ENCODE results near the gene DOCK7. TPM values are rescaled to one million over a fixed set of nuclear protein-coding genes. Genes with fewer than 3 reads are reported as not detected.

DOCK7 gene
- total RNA-seq, 2 donors from 2014 or later: 9.8 to 11.9 TPM

DNA sequence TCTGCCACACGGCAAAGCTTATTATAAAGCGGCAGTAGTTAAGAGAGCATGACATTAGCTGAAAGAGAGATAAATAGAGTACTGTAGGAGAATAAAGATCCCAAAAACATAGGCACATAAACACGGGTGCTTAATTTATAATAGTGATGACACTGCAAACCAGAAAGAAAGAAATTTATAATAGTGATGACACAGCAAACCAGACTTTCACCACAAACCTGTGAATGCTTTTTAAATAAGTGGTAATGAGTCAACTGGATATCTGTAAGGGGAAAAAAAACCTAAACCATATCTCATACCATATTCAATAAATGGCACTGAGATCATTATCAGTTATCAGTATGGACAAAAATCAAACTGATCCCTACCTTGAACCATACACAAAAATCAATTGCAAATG lies 225.8 kb downstream of the DOCK7 start:
- H3K27me3 ChIP-seq: no peaks in the 10 kb centered on the region
- peaks cover 3% of the 10 kb centered on the region for H3K36me3 ChIP-seq
- TF ChIP-seq, protein P1, sequence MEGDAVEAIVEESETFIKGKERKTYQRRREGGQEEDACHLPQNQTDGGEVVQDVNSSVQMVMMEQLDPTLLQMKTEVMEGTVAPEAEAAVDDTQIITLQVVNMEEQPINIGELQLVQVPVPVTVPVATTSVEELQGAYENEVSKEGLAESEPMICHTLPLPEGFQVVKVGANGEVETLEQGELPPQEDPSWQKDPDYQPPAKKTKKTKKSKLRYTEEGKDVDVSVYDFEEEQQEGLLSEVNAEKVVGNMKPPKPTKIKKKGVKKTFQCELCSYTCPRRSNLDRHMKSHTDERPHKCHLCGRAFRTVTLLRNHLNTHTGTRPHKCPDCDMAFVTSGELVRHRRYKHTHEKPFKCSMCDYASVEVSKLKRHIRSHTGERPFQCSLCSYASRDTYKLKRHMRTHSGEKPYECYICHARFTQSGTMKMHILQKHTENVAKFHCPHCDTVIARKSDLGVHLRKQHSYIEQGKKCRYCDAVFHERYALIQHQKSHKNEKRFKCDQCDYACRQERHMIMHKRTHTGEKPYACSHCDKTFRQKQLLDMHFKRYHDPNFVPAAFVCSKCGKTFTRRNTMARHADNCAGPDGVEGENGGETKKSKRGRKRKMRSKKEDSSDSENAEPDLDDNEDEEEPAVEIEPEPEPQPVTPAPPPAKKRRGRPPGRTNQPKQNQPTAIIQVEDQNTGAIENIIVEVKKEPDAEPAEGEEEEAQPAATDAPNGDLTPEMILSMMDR (IDR thresholded peaks at IDR 0.05): no peak
- H3K9me3 ChIP-seq: no peaks in the 10 kb centered on the region
- DNase-seq (ENCODE audit: low spot score): no peak
- H3K4me1 ChIP-seq: no peaks in the 10 kb centered on the region
- no peak overlapping the region for H3K4me3 ChIP-seq
- H3K27ac ChIP-seq: no peak overlapping the region

DNA sequence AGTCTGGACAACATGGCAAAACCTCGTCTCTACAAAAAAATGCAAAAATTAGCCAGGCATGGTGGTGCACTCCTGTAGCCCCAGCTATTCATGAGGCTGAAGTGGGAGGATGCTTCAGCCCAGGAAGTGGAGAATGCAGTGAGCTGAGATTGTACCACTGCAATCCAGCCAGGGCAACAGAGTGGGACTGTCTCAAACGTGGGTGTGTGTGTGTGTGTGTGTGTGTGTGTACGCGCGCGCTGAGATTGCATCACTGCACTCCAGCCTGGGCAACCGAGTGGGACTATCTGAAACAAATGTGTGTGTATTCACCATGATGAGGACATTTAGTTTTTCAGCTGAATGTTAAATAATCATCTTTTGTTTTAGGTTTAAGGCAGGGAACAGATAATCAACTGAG lies 230.2 kb downstream of the DOCK7 start:
- Histone ChIP-seq H3K36me3 (peaks cover 18% of the 10 kb centered on the region), H3K4me1 (no peaks in the 10 kb centered on the region)
- TF ChIP-seq, protein P1 (IDR thresholded peaks at IDR 0.05): no peak

DNA sequence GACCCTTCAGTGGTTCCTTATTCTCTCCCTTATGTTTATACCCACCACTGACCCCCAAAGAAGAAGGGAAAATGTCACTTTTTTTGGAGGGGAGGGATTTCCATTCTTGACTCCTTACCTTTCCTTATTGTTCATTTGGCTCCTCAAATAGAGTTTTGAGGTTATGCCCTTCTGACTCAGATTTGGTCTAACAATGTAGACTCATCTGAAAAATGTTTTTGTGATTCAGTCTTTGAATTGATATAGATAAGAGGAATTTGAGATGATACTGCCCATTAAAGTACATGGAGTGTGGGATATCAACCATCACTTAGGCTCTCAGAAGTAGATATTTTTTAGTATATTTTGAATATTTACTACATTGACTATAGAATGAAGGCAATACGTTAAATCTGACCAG lies 235.2 kb downstream of the DOCK7 start:
- no peaks in the 10 kb centered on the region for H3K9me3 ChIP-seq
- H3K27me3 ChIP-seq: no peaks in the 10 kb centered on the region
- TF ChIP-seq, protein P1 (IDR thresholded peaks at IDR 0.05): no peak
- DNase-seq (ENCODE audit: low spot score): no peak
- H3K4me1 ChIP-seq: no peaks in the 10 kb centered on the region
- H3K4me3 ChIP-seq: no peak overlapping the region
- peaks cover 37% of the 10 kb centered on the region for H3K36me3 ChIP-seq
- no peak overlapping the region for H3K27ac ChIP-seq

More for the DNA sequence above, 230.2 kb downstream of the DOCK7 start:
- Histone ChIP-seq H3K27ac (no peak overlapping the region), H3K9me3 (no peaks in the 10 kb centered on the region), H3K4me3 (no peak overlapping the region), H3K27me3 (no peaks in the 10 kb centered on the region)
- DNase-seq (ENCODE audit: low spot score): no peak

DNA sequence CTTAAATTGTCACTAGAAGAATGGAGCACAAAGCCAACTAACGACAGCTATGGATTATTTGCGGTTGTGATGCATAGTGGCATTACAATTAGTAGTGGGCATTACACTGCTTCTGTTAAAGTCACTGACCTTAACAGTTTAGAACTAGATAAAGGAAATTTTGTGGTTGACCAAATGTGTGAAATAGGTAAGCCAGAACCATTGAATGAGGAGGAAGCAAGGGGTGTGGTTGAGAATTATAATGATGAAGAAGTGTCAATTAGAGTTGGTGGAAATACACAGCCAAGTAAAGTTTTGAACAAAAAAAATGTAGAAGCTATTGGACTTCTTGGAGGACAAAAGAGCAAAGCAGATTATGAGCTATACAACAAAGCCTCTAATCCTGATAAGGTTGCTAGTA lies 237.9 kb downstream of the DOCK7 start:
- H3K9me3 ChIP-seq: no peaks in the 10 kb centered on the region
- TF ChIP-seq, protein P1 (IDR thresholded peaks at IDR 0.05): no peak
- no peak overlapping the region for H3K4me3 ChIP-seq
- no peak overlapping the region for H3K27ac ChIP-seq
- H3K36me3 ChIP-seq: peaks cover 46% of the 10 kb centered on the region
- DNase-seq (ENCODE audit: low spot score): no peak
- H3K4me1 ChIP-seq: no peaks in the 10 kb centered on the region
- H3K27me3 ChIP-seq: no peaks in the 10 kb centered on the region

DNA sequence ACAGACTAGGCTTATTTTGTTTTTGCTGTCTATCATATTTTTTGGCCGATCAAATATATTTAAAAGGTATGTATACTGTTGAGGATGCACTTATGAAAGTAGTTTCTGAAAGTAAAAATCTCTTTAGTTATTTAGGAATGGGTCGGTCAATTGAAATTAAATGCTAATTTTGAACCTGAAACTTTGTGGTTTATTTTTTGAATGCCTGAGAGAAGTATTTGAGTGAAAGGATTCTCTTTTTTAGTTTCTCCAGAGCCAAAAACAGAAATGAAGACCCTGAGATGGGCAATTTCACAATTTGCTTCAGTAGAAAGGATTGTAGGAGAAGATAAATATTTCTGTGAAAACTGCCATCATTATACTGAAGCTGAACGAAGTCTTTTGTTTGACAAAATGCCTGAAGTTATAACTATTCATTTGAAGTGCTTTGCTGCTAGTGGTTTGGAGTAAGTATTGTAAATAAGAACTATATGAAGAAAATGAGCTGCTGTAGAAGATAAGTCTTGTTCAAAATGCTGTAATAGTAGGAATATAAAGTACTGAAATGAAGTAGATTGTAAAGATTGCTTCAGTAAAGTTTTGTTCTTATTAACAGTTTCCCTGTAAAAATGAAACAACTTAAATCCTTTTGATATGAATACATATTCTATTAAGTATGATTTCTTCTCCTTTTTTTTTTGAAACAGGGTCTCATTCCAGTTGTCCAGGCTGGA lies 239.8 kb downstream of the DOCK7 start:
- DNase-seq (ENCODE audit: low spot score): no peak
- TF ChIP-seq, protein P1 (IDR thresholded peaks at IDR 0.05): no peak
- H3K27me3 ChIP-seq: no peaks in the 10 kb centered on the region
- H3K36me3 ChIP-seq: peaks cover 43% of the 10 kb centered on the region
- H3K4me1 ChIP-seq: no peaks in the 10 kb centered on the region
- H3K9me3 ChIP-seq: no peaks in the 10 kb centered on the region
- no peak overlapping the region for H3K4me3 ChIP-seq
- H3K27ac ChIP-seq: no peak overlapping the region

DNA sequence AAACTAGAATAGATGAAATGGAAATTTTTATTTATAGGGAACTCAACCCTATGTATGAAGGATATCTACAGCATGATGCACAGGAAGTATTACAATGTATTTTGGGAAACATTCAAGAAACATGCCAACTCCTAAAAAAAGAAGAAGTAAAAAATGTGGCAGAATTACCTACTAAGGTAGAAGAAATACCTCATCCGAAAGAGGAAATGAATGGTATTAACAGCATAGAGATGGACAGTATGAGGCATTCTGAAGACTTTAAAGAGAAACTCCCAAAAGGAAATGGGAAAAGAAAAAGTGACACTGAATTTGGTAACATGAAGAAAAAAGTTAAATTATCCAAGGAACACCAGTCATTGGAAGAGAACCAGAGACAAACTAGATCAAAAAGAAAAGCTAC lies 243.5 kb downstream of the DOCK7 start:
- peaks cover 51% of the 10 kb centered on the region for H3K36me3 ChIP-seq
- DNase-seq (ENCODE audit: low spot score): no peak
- TF ChIP-seq, protein P1 (IDR thresholded peaks at IDR 0.05): no peak

More for the DNA sequence above, 243.5 kb downstream of the DOCK7 start:
- Histone ChIP-seq H3K27me3 (no peaks in the 10 kb centered on the region), H3K27ac (no peak overlapping the region), H3K9me3 (no peaks in the 10 kb centered on the region), H3K4me3 (no peak overlapping the region), H3K4me1 (no peaks in the 10 kb centered on the region)

All from right atrium auricular region (tissue), 2 donors.